ENCODE data around the gene MEPE.
"Not testable (repeated sequence)": the region's sequence is repeated elsewhere in the genome, so short reads cannot be mapped to it uniquely, and the experiment has no call there.

MEPE gene

GRCh38 chr4:87872028-87872427 is 39.3 kb downstream of the MEPE start:
- H3K27me3 Mint-ChIP-seq = peaks cover 10 to 22% of the 10 kb centered on the region in 2 donors
- DNase-seq = no peak
- H3K4me3 Mint-ChIP-seq = no peak overlapping the region
- ATAC-seq (replicated peaks) = no peak
- no peaks in the 10 kb centered on the region for H3K4me1 Mint-ChIP-seq (ENCODE audit: low read depth in 2 of 2)
- H3K9me3 Mint-ChIP-seq = no peaks in the 10 kb centered on the region
- no peak overlapping the region for H3K27ac Mint-ChIP-seq
- H3K36me3 Mint-ChIP-seq (ENCODE audit: insufficient read depth) = no peaks in the 10 kb centered on the region

- Mint-ChIP-seq H3K4me3 (no peak overlapping the region), H3K9me3 (no peaks in the 10 kb centered on the region), H3K27ac (no peak overlapping the region), H3K27me3 (peaks cover 10 to 22% of the 10 kb centered on the region in 2 donors), H3K36me3 (ENCODE audit: insufficient read depth) (no peaks in the 10 kb centered on the region), H3K4me1 (ENCODE audit: low read depth in 2 of 2) (no peaks in the 10 kb centered on the region)
- ATAC-seq (replicated peaks) (no peak), DNase-seq (no peak)
These were observed 42.4 kb downstream of the MEPE start for GRCh38 chr4:87875191-87875590.

DNA sequence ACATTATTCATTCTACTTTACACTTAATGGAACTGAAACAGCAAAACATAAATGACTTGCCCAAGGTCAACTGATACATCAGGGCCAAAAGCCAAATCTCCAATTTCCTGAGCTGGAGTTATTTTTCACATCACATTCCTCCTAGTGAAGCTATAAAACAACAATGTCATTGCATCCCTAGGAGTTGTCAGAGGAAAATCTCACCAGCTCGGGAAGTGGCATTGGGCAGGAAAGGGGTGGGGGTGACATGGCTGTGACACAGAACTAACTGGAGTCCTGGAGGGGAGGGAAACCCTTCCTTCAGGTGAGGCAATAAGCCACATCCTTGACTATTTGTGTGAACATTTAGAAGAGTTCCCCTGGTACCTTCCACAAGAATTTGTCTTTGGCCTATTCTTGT is 47.3 kb downstream of the MEPE start:
- no peak overlapping the region for H3K27ac Mint-ChIP-seq
- H3K27me3 Mint-ChIP-seq = peaks cover 21 to 23% of the 10 kb centered on the region in 2 donors
- no peak overlapping the region for H3K4me3 Mint-ChIP-seq
- ATAC-seq (replicated peaks) (no peak), DNase-seq (no peak)
- H3K4me1 Mint-ChIP-seq (ENCODE audit: low read depth in 2 of 2) = no peaks in the 10 kb centered on the region
- no peaks in the 10 kb centered on the region for H3K9me3 Mint-ChIP-seq
- H3K36me3 Mint-ChIP-seq (ENCODE audit: insufficient read depth) = no peaks in the 10 kb centered on the region

DNA sequence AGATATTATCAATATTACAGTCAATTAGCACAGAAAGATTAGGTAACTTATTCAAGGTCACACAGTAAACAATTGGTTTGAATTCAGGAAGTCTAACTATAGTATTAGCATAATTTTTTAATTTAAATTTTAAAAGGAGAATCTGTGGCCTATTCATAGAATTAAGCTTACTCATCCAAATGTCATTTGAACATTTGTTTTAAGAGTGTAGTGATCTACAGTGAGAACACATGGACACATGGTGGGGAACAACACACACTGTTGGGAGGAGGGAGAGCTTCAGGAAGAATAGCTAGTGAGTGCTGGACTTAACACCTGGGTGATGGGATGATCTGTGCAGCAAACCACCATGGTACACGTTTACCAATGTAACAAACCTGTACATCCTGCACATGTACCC is 48.3 kb downstream of the MEPE start:
- Mint-ChIP-seq H3K27me3 (peaks cover 31 to 33% of the 10 kb centered on the region in 2 donors), H3K4me1 (ENCODE audit: low read depth in 2 of 2) (no peaks in the 10 kb centered on the region), H3K4me3 (no peak overlapping the region), H3K27ac (no peak overlapping the region), H3K36me3 (ENCODE audit: insufficient read depth) (no peaks in the 10 kb centered on the region), H3K9me3 (no peaks in the 10 kb centered on the region)
- no peak for DNase-seq
- no peak for ATAC-seq (replicated peaks)

GRCh38 chr4:87882321-87882720 is 49.6 kb downstream of the MEPE start:
- Mint-ChIP-seq H3K4me1 (ENCODE audit: low read depth in 2 of 2) (no peaks in the 10 kb centered on the region), H3K9me3 (no peaks in the 10 kb centered on the region), H3K27ac (no peak overlapping the region), H3K27me3 (peaks cover 33 to 37% of the 10 kb centered on the region in 2 donors), H3K4me3 (no peak overlapping the region), H3K36me3 (ENCODE audit: insufficient read depth) (no peaks in the 10 kb centered on the region)
- DNase-seq = no peak
- ATAC-seq (replicated peaks) = no peak

DNA sequence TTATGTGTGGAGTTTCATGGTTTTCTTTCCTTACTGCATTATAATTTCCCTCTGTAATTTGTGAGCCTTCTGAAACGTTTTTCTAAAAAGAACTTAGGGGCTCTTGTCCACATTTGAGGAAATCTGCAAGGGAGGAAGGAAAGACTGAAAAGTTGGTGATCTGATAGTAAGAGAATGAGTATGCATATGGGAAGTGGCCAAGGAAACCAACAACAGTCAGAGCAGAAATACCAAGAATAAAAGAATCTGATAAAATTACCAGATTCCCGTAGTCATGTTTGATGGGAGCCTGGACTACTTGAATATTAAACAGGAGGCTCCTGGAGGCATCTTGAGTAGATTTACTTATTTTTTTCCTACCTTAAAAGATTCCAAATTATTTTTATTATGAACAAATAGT is 50.1 kb downstream of the MEPE start:
- H3K36me3 Mint-ChIP-seq (ENCODE audit: insufficient read depth) = no peaks in the 10 kb centered on the region
- H3K27ac Mint-ChIP-seq = no peak overlapping the region
- peaks cover 31 to 33% of the 10 kb centered on the region in 2 donors for H3K27me3 Mint-ChIP-seq
- no peak for ATAC-seq (replicated peaks)
- no peaks in the 10 kb centered on the region for H3K4me1 Mint-ChIP-seq (ENCODE audit: low read depth in 2 of 2)
- H3K4me3 Mint-ChIP-seq = no peak overlapping the region
- DNase-seq = no peak
- no peaks in the 10 kb centered on the region for H3K9me3 Mint-ChIP-seq

- H3K27ac Mint-ChIP-seq = no peak overlapping the region
- H3K27me3 Mint-ChIP-seq = peaks cover 24 to 33% of the 10 kb centered on the region in 2 donors
- H3K9me3 Mint-ChIP-seq = peaks cover 1 to 6% of the 10 kb centered on the region in 2 donors
- no peak overlapping the region for H3K4me3 Mint-ChIP-seq
- H3K4me1 Mint-ChIP-seq (ENCODE audit: low read depth in 2 of 2) = no peaks in the 10 kb centered on the region
- H3K36me3 Mint-ChIP-seq (ENCODE audit: insufficient read depth) = no peaks in the 10 kb centered on the region
- no peak for ATAC-seq (replicated peaks)
- DNase-seq = no peak
These were observed 52.3 kb downstream of the MEPE start for GRCh38 chr4:87884976-87885549.

GRCh38 chr4:87886083-87886482 is 53.3 kb downstream of the MEPE start:
- Mint-ChIP-seq H3K4me1 (ENCODE audit: low read depth in 2 of 2) (no peaks in the 10 kb centered on the region), H3K4me3 (no peak overlapping the region), H3K27ac (no peak overlapping the region), H3K36me3 (ENCODE audit: insufficient read depth) (no peaks in the 10 kb centered on the region), H3K27me3 (peaks cover 24 to 33% of the 10 kb centered on the region in 2 donors), H3K9me3 (peaks cover 1 to 10% of the 10 kb centered on the region in 2 donors)
- no peak for DNase-seq
- ATAC-seq (replicated peaks) = no peak

GRCh38 chr4:87890753-87891152 is 58.0 kb downstream of the MEPE start:
- not testable (repeated sequence) for H3K4me3 Mint-ChIP-seq

DNA sequence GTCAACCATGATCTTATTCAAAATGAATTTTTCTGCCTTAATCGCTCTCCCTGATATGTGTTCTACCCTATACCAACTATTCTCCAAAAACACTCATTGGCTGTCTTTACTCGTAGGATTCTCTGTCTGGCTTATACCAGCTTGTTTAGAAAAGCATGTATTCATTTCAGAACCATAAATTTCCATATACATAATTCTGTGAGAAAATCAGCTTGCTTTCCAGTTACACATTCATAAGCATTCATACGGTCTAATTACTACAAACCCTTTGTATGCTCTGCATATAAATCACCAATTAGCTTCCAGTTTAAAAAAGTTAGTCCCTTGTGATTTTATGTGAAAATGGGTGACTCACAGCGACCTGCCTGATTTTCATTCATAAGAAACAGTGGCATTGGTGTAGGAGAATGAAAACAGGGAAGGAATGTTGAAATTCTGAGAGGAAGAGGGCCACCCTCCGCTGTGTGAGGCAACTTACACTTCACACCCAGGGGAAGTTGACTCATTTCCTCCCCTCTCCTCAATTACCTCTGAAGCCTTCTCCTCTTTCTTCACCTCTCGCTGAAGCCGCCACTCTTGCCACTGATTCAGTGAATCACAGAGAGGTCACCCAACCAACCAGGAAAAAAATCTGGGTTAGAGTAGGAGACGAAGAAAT is 63.3 kb downstream of the MEPE start:
- DNase-seq (no peak), ATAC-seq (replicated peaks) (peak; percentile 69)
- Mint-ChIP-seq H3K27ac (peak overlapping the region; percentile 9 to 50), H3K4me3 (no peak overlapping the region), H3K9me3 (peaks cover 0 to 2% of the 10 kb centered on the region in 2 donors), H3K36me3 (ENCODE audit: insufficient read depth) (no peaks in the 10 kb centered on the region), H3K4me1 (ENCODE audit: low read depth in 2 of 2) (peaks cover 0 to 14% of the 10 kb centered on the region in 2 donors), H3K27me3 (peaks cover 9 to 11% of the 10 kb centered on the region in 2 donors)

More at GRCh38 chr4:87890753-87891152, 58.0 kb downstream of the MEPE start:
- Mint-ChIP-seq H3K9me3 (peaks cover 1 to 13% of the 10 kb centered on the region in 2 donors), H3K27me3 (peaks cover 6 to 18% of the 10 kb centered on the region in 2 donors)
- not testable (repeated sequence) for H3K4me1 Mint-ChIP-seq (ENCODE audit: low read depth in 2 of 2); ATAC-seq (replicated peaks); H3K36me3 Mint-ChIP-seq (ENCODE audit: insufficient read depth); DNase-seq; H3K27ac Mint-ChIP-seq

Data from effector memory CD8-positive, alpha-beta T cell (primary cell).